PFSK-1 (cell line): ENCODE measurements around the gene DHRS12.

Experiments used
- POLR2AphosphoS5 ChIP-seq: IDR thresholded peaks from 2 replicates; pipeline ENCODE4 v1.6.1; 2012; ENCODE audit warnings: low read depth, mild to moderate bottlenecking, control low read depth, low read length, moderate library complexity
- REST ChIP-seq, 2 experiments: IDR thresholded peaks; 2 replicates each; pipeline versions ENCODE4 v1.6.1 to v1.8.0; 2011 to 2012; ENCODE audit warnings: low read depth in 2 of 2, low read length in 2 of 2, control low read depth in 1 of 2, inconsistent platforms in 1 of 2, mild to moderate bottlenecking in 1 of 2, moderate library complexity in 1 of 2; ENCODE audit not compliant: insufficient read depth in 1 of 2
- SIN3A ChIP-seq: IDR thresholded peaks from 2 replicates; pipeline ENCODE4 v1.6.1; 2012; ENCODE audit warnings: mild to moderate bottlenecking, low read length, moderate library complexity, borderline replicate concordance; ENCODE audit not compliant: insufficient read depth
- TAF1 ChIP-seq: IDR thresholded peaks from 2 replicates; pipeline ENCODE4 v1.6.1; 2012; ENCODE audit warnings: low read length, control low read depth, borderline replicate concordance; ENCODE audit not compliant: insufficient read depth

GRCh38 chr13:51808811-51809210 lies 4.8 kb upstream of the DHRS12 start:
- TF ChIP-seq TAF1 (no peak), POLR2AphosphoS5 (no peak), REST (IDR thresholded peaks at IDR 0.05; ENCODE audit: insufficient read depth in 1 of 2, low read depth in 2 of 2, low read length in 2 of 2) (no peak), SIN3A (no peak)
